Uterus (tissue), 4 donors: ENCODE results near the gene HERC3. TPM values are rescaled to one million over a fixed set of nuclear protein-coding genes. Genes with fewer than 3 reads are reported as not detected.

Experiments used
- DNase-seq, 2 donors: peaks; one replicate each; pipeline ENCODE4 v3.0.0-alpha.2; 2019 to 2020
- H3K27ac ChIP-seq, 2 donors: fragments of 200-600 bp; sonication (generic); 1 replicate in 1 of 2; 2 replicates in 1 of 2; pipeline ENCODE4 v1.5.1; 2016 to 2018
- H3K27me3 ChIP-seq, 2 donors: fragments of 200-600 bp; sonication (generic); one replicate each; pipeline ENCODE4 v1.5.1; 2018 to 2019; ENCODE audit warnings: control low read depth in 1 of 2
- H3K36me3 ChIP-seq, 2 donors: fragments of 200-600 bp; sonication (generic); one replicate each; pipeline ENCODE4 v1.5.1; 2019; ENCODE audit warnings: control low read depth in 1 of 2
- H3K4me1 ChIP-seq, 2 donors: fragments of 200-600 bp; sonication (generic); one replicate each; pipeline ENCODE4 v1.5.1; 2018 to 2019; ENCODE audit warnings: control low read depth in 1 of 2
- H3K4me3 ChIP-seq, 2 donors: fragments of 200-600 bp; sonication (generic); 1 replicate in 1 of 2; 2 replicates in 1 of 2; pipeline ENCODE4 v1.5.1; 2018 to 2019; ENCODE audit warnings: mild to moderate bottlenecking in 1 of 2
- H3K9me3 ChIP-seq, 2 donors: fragments of 200-600 bp; sonication (generic); one replicate each; pipeline ENCODE4 v1.5.1; 2019; ENCODE audit warnings: control low read depth in 1 of 2
- POLR2A ChIP-seq, 2 donors: fragments of 450-650 bp; IDR thresholded peaks; one replicate each; pipeline ENCODE4 v1.6.1; 2016; ENCODE audit warnings: antibody characterized with exemption in 2 of 2, mild to moderate bottlenecking in 1 of 2, moderate library complexity in 1 of 2
- intact Hi-C: fragments of 100-400 bp; cut with DNase I; formaldehyde crosslinking; loops from one replicate; pipeline ENCODE4 v1.15.1; 2023; ENCODE audit warnings: low total_unique reads
- total RNA-seq, 4 donors: library from RNA; depleted of rRNA in 3 of 4; stranded (reverse); fragments of >200 nt in 3 of 4; gene quantifications; one replicate each; pipeline versions ENCODE4 v1.1.0 to v1.2.4, GENCODE V29; 2014 to 2023
- TF ChIP-seq, protein P1 (sequence below), 4 experiments: fragments of 200-600 bp in 2 of 4; fragments of 450-650 bp in 2 of 4; sonication (generic) in 2 of 4; IDR thresholded peaks; one replicate each; pipeline ENCODE4 v1.5.1; 2016 to 2019; ENCODE audit warnings: antibody characterized with exemption in 4 of 4, mild to moderate bottlenecking in 2 of 4, moderate library complexity in 1 of 4
- donor health status: DM: yes; HTN: yes; CAD: no.

HERC3 gene
- total RNA-seq, 4 donors from 2014 or later, result 20.6 to 54.8 (median 37.0) TPM

DNA sequence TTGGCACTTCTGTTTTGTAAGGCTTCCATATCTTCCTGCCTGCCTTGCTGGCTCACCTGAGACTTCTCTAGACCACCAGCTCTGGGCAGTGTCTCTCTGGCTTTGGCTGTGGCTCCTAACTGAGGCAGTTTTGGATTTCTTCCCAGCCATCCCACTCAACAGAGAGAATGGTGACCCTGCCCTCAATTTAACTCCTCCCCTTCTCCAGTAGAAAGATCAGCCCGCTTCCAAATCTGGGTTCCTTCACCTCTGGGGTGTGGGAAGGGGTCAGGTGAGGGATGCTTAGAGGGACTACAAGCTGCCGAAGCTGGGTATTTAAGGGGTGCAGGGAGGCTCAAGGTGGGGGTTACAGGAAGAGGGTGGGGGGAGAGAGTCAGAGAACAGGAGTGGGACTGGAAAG, 81.6 kb downstream of the HERC3 start:
- no peak overlapping the region for H3K27ac ChIP-seq
- no peak for DNase-seq
- H3K4me3 ChIP-seq, result no peak overlapping the region
- H3K9me3 ChIP-seq, result no peaks in the 10 kb centered on the region
- H3K4me1 ChIP-seq, result no peaks in the 10 kb centered on the region
- no peaks in the 10 kb centered on the region for H3K27me3 ChIP-seq
- intact Hi-C loops, result no loop called here
- TF ChIP-seq, protein P1, sequence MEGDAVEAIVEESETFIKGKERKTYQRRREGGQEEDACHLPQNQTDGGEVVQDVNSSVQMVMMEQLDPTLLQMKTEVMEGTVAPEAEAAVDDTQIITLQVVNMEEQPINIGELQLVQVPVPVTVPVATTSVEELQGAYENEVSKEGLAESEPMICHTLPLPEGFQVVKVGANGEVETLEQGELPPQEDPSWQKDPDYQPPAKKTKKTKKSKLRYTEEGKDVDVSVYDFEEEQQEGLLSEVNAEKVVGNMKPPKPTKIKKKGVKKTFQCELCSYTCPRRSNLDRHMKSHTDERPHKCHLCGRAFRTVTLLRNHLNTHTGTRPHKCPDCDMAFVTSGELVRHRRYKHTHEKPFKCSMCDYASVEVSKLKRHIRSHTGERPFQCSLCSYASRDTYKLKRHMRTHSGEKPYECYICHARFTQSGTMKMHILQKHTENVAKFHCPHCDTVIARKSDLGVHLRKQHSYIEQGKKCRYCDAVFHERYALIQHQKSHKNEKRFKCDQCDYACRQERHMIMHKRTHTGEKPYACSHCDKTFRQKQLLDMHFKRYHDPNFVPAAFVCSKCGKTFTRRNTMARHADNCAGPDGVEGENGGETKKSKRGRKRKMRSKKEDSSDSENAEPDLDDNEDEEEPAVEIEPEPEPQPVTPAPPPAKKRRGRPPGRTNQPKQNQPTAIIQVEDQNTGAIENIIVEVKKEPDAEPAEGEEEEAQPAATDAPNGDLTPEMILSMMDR (IDR thresholded peaks at IDR 0.05), result no peak
- no peak for TF ChIP-seq POLR2A (IDR thresholded peaks at IDR 0.05)
- no peaks in the 10 kb centered on the region for H3K36me3 ChIP-seq

DNA sequence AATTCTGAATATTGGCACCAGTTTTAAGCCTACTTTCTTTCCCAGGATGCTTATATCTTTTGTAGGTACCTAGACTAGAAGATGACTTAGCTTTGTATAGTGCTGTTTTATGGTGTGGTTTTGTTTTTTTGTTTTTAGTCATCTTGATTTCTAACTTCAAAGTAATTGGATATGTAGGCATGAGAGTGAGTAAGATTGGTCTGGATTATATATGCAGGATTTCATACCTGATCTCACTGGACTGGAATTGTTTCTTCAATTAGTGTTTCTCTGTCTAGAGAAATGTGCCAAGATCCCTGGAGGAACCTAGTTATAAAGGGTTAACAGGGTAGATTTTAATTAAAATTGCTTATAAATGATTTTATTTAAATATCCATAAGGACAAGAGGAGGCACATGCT, 82.3 kb downstream of the HERC3 start:
- no peaks in the 10 kb centered on the region for H3K36me3 ChIP-seq
- DNase-seq, result no peak
- H3K9me3 ChIP-seq, result no peaks in the 10 kb centered on the region
- TF ChIP-seq, protein P1 (IDR thresholded peaks at IDR 0.05), result no peak
- no peak for TF ChIP-seq POLR2A (IDR thresholded peaks at IDR 0.05)
- no peak overlapping the region for H3K27ac ChIP-seq
- H3K27me3 ChIP-seq, result no peaks in the 10 kb centered on the region
- no peak overlapping the region for H3K4me3 ChIP-seq
- no peaks in the 10 kb centered on the region for H3K4me1 ChIP-seq
- intact Hi-C loops, result no loop called here

DNA sequence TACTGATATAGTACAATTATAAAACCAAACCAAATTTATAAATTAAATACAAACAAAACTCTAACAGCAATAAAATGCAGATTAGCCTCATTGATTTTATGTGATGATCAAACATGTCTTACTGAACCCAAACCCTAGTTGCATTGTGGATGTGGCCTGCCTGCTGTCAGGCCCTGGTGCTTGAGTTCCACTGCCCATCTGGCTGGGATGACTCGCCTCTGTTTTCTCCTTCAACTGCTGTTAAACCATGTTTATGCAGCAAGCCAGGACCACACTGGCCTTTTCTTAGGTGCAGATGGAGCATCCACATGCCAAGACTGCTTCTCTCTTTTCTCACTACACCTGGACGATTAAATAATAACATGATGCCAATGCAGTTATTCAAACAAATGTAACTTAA, 82.7 kb downstream of the HERC3 start:
- intact Hi-C loops, result no loop called here
- Histone ChIP-seq H3K27me3 (no peaks in the 10 kb centered on the region), H3K36me3 (no peaks in the 10 kb centered on the region), H3K27ac (no peak overlapping the region), H3K9me3 (no peaks in the 10 kb centered on the region), H3K4me3 (no peak overlapping the region), H3K4me1 (no peaks in the 10 kb centered on the region)
- DNase-seq, result no peak
- TF ChIP-seq, protein P1 (IDR thresholded peaks at IDR 0.05), result no peak
- TF ChIP-seq POLR2A (IDR thresholded peaks at IDR 0.05), result no peak

DNA sequence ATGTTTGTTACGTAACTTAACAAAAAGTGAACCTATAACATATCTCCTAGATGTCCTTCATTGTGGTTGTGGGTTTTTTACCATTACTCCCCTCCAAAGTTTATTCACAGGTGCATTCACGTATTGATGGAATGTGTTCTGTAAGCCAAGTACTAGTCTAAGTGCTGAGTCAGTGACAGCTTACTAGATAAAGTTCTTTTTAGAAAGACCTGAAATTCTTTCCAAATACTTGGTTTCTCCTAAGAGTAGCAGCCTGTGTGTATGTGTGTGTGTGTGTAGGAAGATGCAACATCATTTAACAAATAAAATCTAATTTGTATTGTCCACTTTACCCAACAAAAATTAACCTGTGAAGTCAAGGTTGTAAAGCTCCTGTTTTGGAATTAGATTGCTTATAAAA, 83.3 kb downstream of the HERC3 start:
- H3K4me3 ChIP-seq, result no peak overlapping the region
- no peak for TF ChIP-seq POLR2A (IDR thresholded peaks at IDR 0.05)
- TF ChIP-seq, protein P1 (IDR thresholded peaks at IDR 0.05), result no peak
- intact Hi-C loops, result no loop called here
- H3K4me1 ChIP-seq, result no peaks in the 10 kb centered on the region
- H3K36me3 ChIP-seq, result no peaks in the 10 kb centered on the region
- H3K9me3 ChIP-seq, result no peaks in the 10 kb centered on the region
- no peak for DNase-seq
- H3K27ac ChIP-seq, result no peak overlapping the region
- no peaks in the 10 kb centered on the region for H3K27me3 ChIP-seq

DNA sequence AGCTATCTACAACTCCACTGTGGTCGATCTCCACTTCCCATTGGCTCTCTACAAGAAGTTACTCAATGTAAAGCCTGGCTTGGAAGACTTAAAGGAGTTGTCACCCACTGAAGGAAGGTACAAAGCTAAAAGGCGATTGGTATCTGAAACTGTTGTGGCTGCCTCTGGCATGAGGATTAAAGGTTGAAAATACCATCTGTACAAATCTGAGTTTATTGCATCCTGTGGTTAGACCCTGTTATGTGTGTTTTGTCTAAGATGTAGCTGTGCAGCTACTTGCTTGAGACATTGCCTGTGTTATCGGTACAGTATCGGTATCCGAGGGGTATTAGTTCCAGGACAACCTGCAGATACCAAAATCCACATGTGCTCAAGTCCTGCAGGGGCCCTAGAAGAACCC, 88.9 kb downstream of the HERC3 start:
- H3K27ac ChIP-seq, result no peak overlapping the region
- no peaks in the 10 kb centered on the region for H3K9me3 ChIP-seq
- intact Hi-C loops, result no loop called here
- no peaks in the 10 kb centered on the region for H3K4me1 ChIP-seq
- TF ChIP-seq POLR2A (IDR thresholded peaks at IDR 0.05), result no peak
- TF ChIP-seq, protein P1 (IDR thresholded peaks at IDR 0.05), result no peak
- H3K36me3 ChIP-seq, result no peaks in the 10 kb centered on the region
- no peak overlapping the region for H3K4me3 ChIP-seq
- no peaks in the 10 kb centered on the region for H3K27me3 ChIP-seq
- DNase-seq, result no peak
